Coronary artery (tissue), 2 donors: ENCODE data around the gene BCAR3.
A peak's percentile ranks its signal among the peaks of the same experiment; 100 is the strongest.
"Not testable (repeated sequence)": the region's sequence is repeated elsewhere in the genome, so short reads cannot be mapped to it uniquely, and the experiment has no call there.

Experiments used
- DNase-seq: peaks from one replicate; pipeline ENCODE4 v3.0.0-alpha.2; 2017; ENCODE audit warnings: low spot score
- H3K27ac ChIP-seq, 2 donors: fragments of 200-600 bp; sonication (generic); one replicate each; pipeline ENCODE4 v1.5.1; 2016 to 2019
- H3K4me3 ChIP-seq: fragments of 200-600 bp; sonication (generic); 2 replicates; pipeline ENCODE4 v1.5.1; 2016; ENCODE audit warnings: mild to moderate bottlenecking, moderate library complexity
- TF ChIP-seq, protein P1 (sequence below): fragments of 200-600 bp; sonication (generic); IDR thresholded peaks from one replicate; pipeline ENCODE4 v1.5.1; 2019; ENCODE audit warnings: antibody characterized with exemption

The BCAR3 gene

GRCh38 chr1:93700532-93701469 is 19.2 kb upstream of the BCAR3 start:
- TF ChIP-seq, protein P1, sequence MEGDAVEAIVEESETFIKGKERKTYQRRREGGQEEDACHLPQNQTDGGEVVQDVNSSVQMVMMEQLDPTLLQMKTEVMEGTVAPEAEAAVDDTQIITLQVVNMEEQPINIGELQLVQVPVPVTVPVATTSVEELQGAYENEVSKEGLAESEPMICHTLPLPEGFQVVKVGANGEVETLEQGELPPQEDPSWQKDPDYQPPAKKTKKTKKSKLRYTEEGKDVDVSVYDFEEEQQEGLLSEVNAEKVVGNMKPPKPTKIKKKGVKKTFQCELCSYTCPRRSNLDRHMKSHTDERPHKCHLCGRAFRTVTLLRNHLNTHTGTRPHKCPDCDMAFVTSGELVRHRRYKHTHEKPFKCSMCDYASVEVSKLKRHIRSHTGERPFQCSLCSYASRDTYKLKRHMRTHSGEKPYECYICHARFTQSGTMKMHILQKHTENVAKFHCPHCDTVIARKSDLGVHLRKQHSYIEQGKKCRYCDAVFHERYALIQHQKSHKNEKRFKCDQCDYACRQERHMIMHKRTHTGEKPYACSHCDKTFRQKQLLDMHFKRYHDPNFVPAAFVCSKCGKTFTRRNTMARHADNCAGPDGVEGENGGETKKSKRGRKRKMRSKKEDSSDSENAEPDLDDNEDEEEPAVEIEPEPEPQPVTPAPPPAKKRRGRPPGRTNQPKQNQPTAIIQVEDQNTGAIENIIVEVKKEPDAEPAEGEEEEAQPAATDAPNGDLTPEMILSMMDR = no peak
- Histone ChIP-seq H3K4me3 (no peak overlapping the region), H3K27ac (no peak overlapping the region)
- no peak for DNase-seq

GRCh38 chr1:93699503-93700168 is 18.0 kb upstream of the BCAR3 start:
- no peak overlapping the region for H3K4me3 ChIP-seq
- TF ChIP-seq, protein P1 = no peak
- H3K27ac ChIP-seq = no peak overlapping the region
- DNase-seq = peak; percentile 62

GRCh38 chr1:93699049-93699384 is 17.4 kb upstream of the BCAR3 start:
- no peak overlapping the region for H3K27ac ChIP-seq
- no peak overlapping the region for H3K4me3 ChIP-seq
- TF ChIP-seq, protein P1 = no peak
- DNase-seq = no peak

DNA sequence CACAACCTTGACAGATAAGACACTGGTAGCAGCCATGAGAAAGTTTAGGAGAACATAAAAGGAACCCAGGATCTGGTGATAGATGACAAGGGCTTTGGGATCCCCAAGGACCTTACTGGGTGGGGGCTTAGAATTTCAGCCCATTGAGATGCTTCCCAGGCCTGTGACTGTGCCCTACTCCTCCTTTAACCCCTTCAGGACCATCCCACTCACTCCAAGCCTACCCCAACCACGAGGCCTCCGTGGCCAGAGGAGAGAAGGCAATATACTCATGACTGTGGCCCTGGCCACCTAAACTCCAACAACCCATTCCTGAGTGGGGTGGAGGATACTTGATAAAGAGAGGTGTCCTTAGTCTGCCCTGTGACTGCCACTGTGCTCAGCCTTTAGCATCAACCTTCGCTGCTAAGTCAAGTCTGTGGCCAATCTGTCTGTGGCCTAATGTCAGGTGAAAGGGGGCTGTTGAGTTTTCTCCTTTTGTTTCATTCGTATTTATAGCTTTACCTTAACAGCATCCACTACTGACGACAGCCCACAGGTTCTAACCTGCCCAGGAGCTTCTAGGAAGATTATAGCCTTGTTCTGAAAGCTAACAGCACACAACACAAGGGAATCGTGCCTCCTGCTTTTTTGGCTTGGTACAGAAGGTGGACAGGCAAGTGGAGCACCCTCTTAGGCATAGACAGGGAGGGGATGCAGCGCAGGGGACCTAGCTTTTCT is 16.9 kb upstream of the BCAR3 start:
- TF ChIP-seq, protein P1 = no peak
- DNase-seq = no peak
- Histone ChIP-seq H3K4me3 (no peak overlapping the region), H3K27ac (no peak overlapping the region)

DNA sequence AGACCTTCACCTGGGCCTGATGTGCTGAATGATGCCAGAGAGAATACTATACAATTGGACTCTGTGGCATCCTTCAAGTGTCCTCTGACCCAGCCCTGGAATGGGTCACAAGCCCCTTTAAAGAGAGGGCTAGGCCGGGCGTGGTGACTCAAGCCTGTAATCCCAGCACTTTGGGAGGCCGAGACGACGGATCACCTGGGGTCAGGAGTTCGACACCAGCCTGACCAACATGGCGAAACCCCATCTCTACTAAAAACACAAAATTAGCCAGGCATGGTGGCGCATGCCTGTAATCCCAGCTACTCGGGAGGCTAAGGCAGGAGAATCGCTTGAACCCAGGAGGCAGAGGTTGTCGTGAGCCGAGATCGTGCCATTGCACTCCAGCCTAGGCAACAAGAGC is 15.9 kb upstream of the BCAR3 start:
- not testable (repeated sequence) for H3K27ac ChIP-seq, DNase-seq, H3K4me3 ChIP-seq

DNA sequence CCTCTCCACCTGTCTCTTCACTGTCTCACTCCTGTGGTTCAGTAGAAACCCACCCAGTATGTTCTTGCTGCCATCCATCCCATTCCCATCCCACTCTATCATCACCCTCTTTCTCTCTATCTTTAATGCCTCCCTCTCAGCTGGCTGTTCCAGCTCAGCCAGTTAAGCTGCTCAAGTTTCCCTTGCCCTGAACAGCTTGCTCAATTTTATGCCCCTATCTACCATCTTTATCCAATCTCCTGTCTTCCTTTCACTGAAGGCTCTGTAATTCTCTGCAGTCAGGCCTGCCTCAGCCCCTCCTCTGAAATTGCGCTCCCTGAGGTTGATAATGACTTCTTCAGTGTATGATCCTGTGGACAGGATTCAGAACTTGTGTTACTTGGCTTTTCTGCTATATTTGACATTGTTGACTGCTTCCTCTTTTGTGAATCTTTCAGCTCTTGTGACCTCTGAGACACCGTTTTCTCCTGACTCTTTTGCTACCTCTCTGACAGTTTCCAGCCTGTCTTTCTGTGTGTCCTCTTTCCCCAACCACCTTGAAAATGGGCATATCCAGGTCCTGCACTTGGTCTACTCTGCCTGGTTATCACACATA is 13.9 kb upstream of the BCAR3 start:
- no peak overlapping the region for H3K27ac ChIP-seq
- DNase-seq = no peak
- no peak overlapping the region for H3K4me3 ChIP-seq
- TF ChIP-seq, protein P1 = no peak

DNA sequence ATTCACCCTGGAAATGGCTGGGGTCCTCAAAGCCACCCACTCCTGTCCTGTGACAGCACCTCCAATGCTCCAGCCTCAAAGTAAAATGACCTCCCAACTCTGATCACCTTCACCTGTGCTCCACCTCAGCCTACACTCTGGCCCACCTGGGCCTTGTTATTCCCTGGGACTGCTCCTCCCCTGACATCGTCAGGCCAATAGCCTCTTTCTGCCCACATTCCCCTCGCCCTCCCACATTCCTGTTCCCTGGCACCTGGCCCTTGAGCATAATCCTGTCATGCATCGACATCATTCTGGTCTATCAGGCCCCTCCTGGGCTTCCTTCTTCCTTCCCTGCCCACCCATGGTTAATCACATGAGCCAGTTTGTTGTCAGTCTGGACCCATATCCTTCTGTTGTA is 13.2 kb upstream of the BCAR3 start:
- TF ChIP-seq, protein P1 = no peak
- H3K27ac ChIP-seq = no peak overlapping the region
- H3K4me3 ChIP-seq = no peak overlapping the region
- DNase-seq = no peak
